IMR-90 (cell line): ENCODE results near the gene TTC29. TPM values are rescaled to one million over a fixed set of nuclear protein-coding genes. Genes with fewer than 3 reads are reported as not detected.

Source experiments
- ATAC-seq: fragments of 200-7000 bp; cut with Tn5 transposase; 2 replicates; pipeline ENCODE4 v1.9.1; 2020; ENCODE audit warnings: low read depth, mild to moderate bottlenecking, moderate library complexity
- BruUV-seq: library from RNA; stranded (reverse); fragments of 400-500 nt; replicated peaks from 2 replicates; lab custom pipeline; 2021; lab: Mats Ljungman, UMichigan
- CTCF ChIA-PET: fragments of 300-600 bp; formaldehyde crosslinking; extraction: SDS; loops from one replicate; lab custom pipeline; 2021; ENCODE audit warnings: antibody characterized with exemption; lab: Yijun Ruan, JAX
- POLR2A ChIA-PET: fragments of 300-600 bp; sonication (Branson Sonifier 250); formaldehyde crosslinking; loops from one replicate; lab custom pipeline; 2022; ENCODE audit warnings: antibody characterized with exemption; ENCODE audit not compliant: unreplicated experiment; lab: Charles Lee
- DNase-seq: peaks from one replicate; pipeline ENCODE4 v3.0.0; 2013
- H2AFZ ChIP-seq: replicated peaks from 2 replicates; pipeline ENCODE3; 2013; ENCODE audit warnings: low read length, mild to moderate bottlenecking; ENCODE audit not compliant: poor library complexity
- H2AK5ac ChIP-seq: 2 replicates; pipeline ENCODE4 v1.6.1; 2013; ENCODE audit warnings: low read depth, low read length, inconsistent platforms
- H2AK9ac ChIP-seq: replicated peaks from 2 replicates; pipeline ENCODE3; 2013; ENCODE audit warnings: mild to moderate bottlenecking, low read depth, low read length, moderate library complexity; ENCODE audit not compliant: poor library complexity
- H2BK120ac ChIP-seq: 2 replicates; pipeline ENCODE4 v1.6.1; 2013; ENCODE audit warnings: low read depth, low read length, inconsistent platforms
- H2BK15ac ChIP-seq: 3 replicates; pipeline ENCODE4 v1.6.1; 2013; ENCODE audit warnings: low read depth, low read length, inconsistent platforms
- H2BK20ac ChIP-seq: 2 replicates; pipeline ENCODE4 v1.6.1; 2013; ENCODE audit warnings: low read depth, mild to moderate bottlenecking, inconsistent platforms, low read length, moderate library complexity
- H2BK5ac ChIP-seq: 2 replicates; pipeline ENCODE4 v1.6.1; 2013; ENCODE audit warnings: mild to moderate bottlenecking, low read depth, low read length, inconsistent platforms; ENCODE audit not compliant: poor library complexity, severe bottlenecking
- H3K14ac ChIP-seq: replicated peaks from 2 replicates; pipeline ENCODE4 v1.6.1; 2013; ENCODE audit warnings: low read depth, low read length, inconsistent platforms
- H3K18ac ChIP-seq: 2 replicates; pipeline ENCODE4 v1.6.1; 2013; ENCODE audit warnings: low read depth, low read length, control low read depth
- H3K23ac ChIP-seq: 2 replicates; pipeline ENCODE4 v1.6.1; 2013; ENCODE audit warnings: low read depth, low read length, inconsistent platforms
- H3K27ac ChIP-seq: 2 replicates; pipeline ENCODE4 v1.5.1; 2013; ENCODE audit warnings: mild to moderate bottlenecking, control low read depth, low read length; ENCODE audit not compliant: insufficient read depth
- H3K27me3 ChIP-seq: 2 replicates; pipeline ENCODE4 v1.6.1; 2013; ENCODE audit warnings: low read length; ENCODE audit not compliant: control insufficient read depth, insufficient read depth
- H3K36me3 ChIP-seq: 2 replicates; pipeline ENCODE4 v1.6.1; 2013; ENCODE audit warnings: low read length, mixed read lengths; ENCODE audit not compliant: control insufficient read depth, insufficient read depth
- H3K4ac ChIP-seq: 2 replicates; pipeline ENCODE4 v1.6.1; 2013; ENCODE audit warnings: low read depth, low read length, inconsistent platforms
- H3K4me1 ChIP-seq: 2 replicates; pipeline ENCODE4 v1.6.1; 2013; ENCODE audit warnings: low read length, mixed read lengths; ENCODE audit not compliant: control insufficient read depth, insufficient read depth
- H3K4me2 ChIP-seq: 2 replicates; pipeline ENCODE4 v1.6.1; 2013; ENCODE audit warnings: low read depth, mild to moderate bottlenecking, control low read depth, low read length, moderate library complexity
- H3K4me3 ChIP-seq: 2 replicates; pipeline ENCODE4 v1.5.1; 2013; ENCODE audit warnings: low read depth, mild to moderate bottlenecking, control low read depth, low read length, moderate library complexity; ENCODE audit not compliant: insufficient read depth
- H3K56ac ChIP-seq: 2 replicates; pipeline ENCODE4 v1.6.1; 2013; ENCODE audit warnings: low read length, inconsistent platforms; ENCODE audit not compliant: insufficient read depth; ENCODE audit errors: extremely low read depth
- H3K79me1 ChIP-seq, 2 experiments: 2 replicates each; pipeline ENCODE4 v1.6.1; 2013; ENCODE audit warnings: low read length in 2 of 2, inconsistent platforms in 1 of 2, low read depth in 1 of 2
- H3K9ac ChIP-seq: 2 replicates; pipeline ENCODE4 v1.6.1; 2013; ENCODE audit warnings: low read depth, low read length, control low read depth
- H3K9me1 ChIP-seq: 2 replicates; pipeline ENCODE4 v1.6.1; 2013; ENCODE audit warnings: low read length, inconsistent platforms; ENCODE audit not compliant: insufficient read depth
- H3K9me3 ChIP-seq: 2 replicates; pipeline ENCODE4 v1.6.1; 2013; ENCODE audit warnings: low read length; ENCODE audit not compliant: control insufficient read depth, insufficient read depth
- H4K20me1 ChIP-seq: 2 replicates; pipeline ENCODE4 v1.6.1; 2013; ENCODE audit warnings: low read length, inconsistent platforms; ENCODE audit not compliant: insufficient read depth
- H4K5ac ChIP-seq: 2 replicates; pipeline ENCODE4 v1.6.1; 2013; ENCODE audit warnings: mild to moderate bottlenecking, low read depth, low read length, control low read depth
- H4K8ac ChIP-seq, 2 experiments: 2 replicates each; pipeline ENCODE4 v1.6.1; 2013; ENCODE audit warnings: low read depth in 2 of 2, low read length in 2 of 2, control low read depth in 1 of 2, inconsistent platforms in 1 of 2
- H4K91ac ChIP-seq: 2 replicates; pipeline ENCODE4 v1.6.1; 2013; ENCODE audit warnings: low read depth, low read length, inconsistent platforms; ENCODE audit not compliant: insufficient read depth
- RFX5 ChIP-seq: IDR thresholded peaks from 2 replicates; pipeline ENCODE4 v1.8.0; 2012; ENCODE audit warnings: low read depth, mild to moderate bottlenecking, low read length, moderate library complexity
- WGBS, 2 experiments: methylation state at CpG; one replicate each; pipeline versions ENCODE4 v1.1.5 to v1.1.7; 2013; ENCODE audit warnings: missing lambda C conversion rate in 2 of 2; ENCODE audit not compliant: insufficient read length in 1 of 2; ENCODE audit errors: extremely low coverage in 2 of 2; 5-methylcytosine and 5-hydroxymethylcytosine counted together
- dilution Hi-C: fragments of 300-500 bp; cut with HindIII; formaldehyde crosslinking; loops from one replicate; pipeline ENCODE4 v1.14.3; 2018; ENCODE audit warnings: low sequenced_read_pairs; ENCODE audit not compliant: unreplicated experiment
- in situ Hi-C: fragments of 300-500 bp; cut with MboI; formaldehyde crosslinking; loops from 3 replicates; pipeline ENCODE4 v1.14.3; 2019; ENCODE audit warnings: low sequenced_read_pairs, inconsistent platforms, mixed read lengths
- intact Hi-C: fragments of 100-400 bp; cut with micrococcal nuclease; formaldehyde crosslinking; loops from 2 replicates; pipeline ENCODE4 v1.10.0; 2022
- polyA plus RNA-seq, 3 experiments: library from polyadenylated mRNA; depleted of rRNA; stranded (reverse); fragments of >200 nt; gene quantifications; 2 replicates each; pipeline ENCODE4 v1.2.3, GENCODE V29; 2012; ENCODE audit warnings: low replicate concordance in 1 of 3
- total RNA-seq: library from RNA; depleted of rRNA; stranded (reverse); fragments of >200 nt; gene quantifications from 2 replicates; pipeline ENCODE4 v1.2.3, GENCODE V29; 2012

Gene TTC29
- total and polyA plus RNA-seq, 2 of the 4 experiments (the other 2 are of a cell fraction), result not detected

- DNase-seq (no peak), ATAC-seq (no peak)
- no peak overlapping the region for H3K23ac ChIP-seq
- H3K9ac ChIP-seq, result no peak overlapping the region
- no peak overlapping the region for H3K4me3 ChIP-seq
- H3K36me3 ChIP-seq, result no peaks in the 10 kb centered on the region
- POLR2A ChIA-PET, result no interaction called here
- CTCF ChIA-PET, result no interaction called here
- H3K27me3 ChIP-seq, result no peaks in the 10 kb centered on the region; the same call in 1 of the 2 replicates
- no peak overlapping the region for H3K4ac ChIP-seq
- no peak overlapping the region for H2BK120ac ChIP-seq
- no peak overlapping the region for H2BK15ac ChIP-seq
- no peaks in the 10 kb centered on the region for H3K9me1 ChIP-seq
- no peak overlapping the region for H4K8ac ChIP-seq
- H3K14ac ChIP-seq, result no peak overlapping the region
- H3K79me1 ChIP-seq, result no peaks in the 10 kb centered on the region
- no TSS peak for BruUV-seq
- H2AFZ ChIP-seq, result no peak overlapping the region
- H2AK9ac ChIP-seq, result no peak overlapping the region
- intact Hi-C loops, result no loop called here
- no peak overlapping the region for H3K4me2 ChIP-seq
- H2BK20ac ChIP-seq, result no peak overlapping the region
- H3K56ac ChIP-seq, result no peak overlapping the region
- WGBS, 2 experiments, result no CpG with 5 or more reads among the region's 1 CpG
- H3K9me3 ChIP-seq, result no peaks in the 10 kb centered on the region
- H3K4me1 ChIP-seq, result no peaks in the 10 kb centered on the region
- in situ Hi-C loops, result no loop called here
- no peak overlapping the region for H3K27ac ChIP-seq
- TF ChIP-seq RFX5, result no peak
- no peaks in the 10 kb centered on the region for H4K20me1 ChIP-seq
- no peak overlapping the region for H2AK5ac ChIP-seq
- no peak overlapping the region for H2BK5ac ChIP-seq
- dilution Hi-C loops, result no loop called here
- H4K5ac ChIP-seq, result no peak overlapping the region
- H4K91ac ChIP-seq, result no peak overlapping the region
- no peak overlapping the region for H3K18ac ChIP-seq
Measured at GRCh38 chr4:146975527-146975926, 29.9 kb upstream of the TTC29 start.
